ENCODE data around the gene ELOVL2.
"Not testable (repeated sequence)": the region's sequence is repeated elsewhere in the genome, so short reads cannot be mapped to it uniquely, and the experiment has no call there.

ELOVL2 gene

GRCh38 chr6:11043961-11044711 is at the start of gene ELOVL2:
TSS of gene ELOVL2 (minus strand) at chr6:11044305. CDS start at chr6:11044230, 75 bp downstream.
- no peak for DNase-seq (ENCODE audit: low read depth in 2 of 2)

GRCh38 chr6:11093376-11093625 is 49.2 kb upstream of the ELOVL2 start:
- DNase-seq (ENCODE audit: low read depth in 2 of 2), result peak; percentile 10 to 17

DNA sequence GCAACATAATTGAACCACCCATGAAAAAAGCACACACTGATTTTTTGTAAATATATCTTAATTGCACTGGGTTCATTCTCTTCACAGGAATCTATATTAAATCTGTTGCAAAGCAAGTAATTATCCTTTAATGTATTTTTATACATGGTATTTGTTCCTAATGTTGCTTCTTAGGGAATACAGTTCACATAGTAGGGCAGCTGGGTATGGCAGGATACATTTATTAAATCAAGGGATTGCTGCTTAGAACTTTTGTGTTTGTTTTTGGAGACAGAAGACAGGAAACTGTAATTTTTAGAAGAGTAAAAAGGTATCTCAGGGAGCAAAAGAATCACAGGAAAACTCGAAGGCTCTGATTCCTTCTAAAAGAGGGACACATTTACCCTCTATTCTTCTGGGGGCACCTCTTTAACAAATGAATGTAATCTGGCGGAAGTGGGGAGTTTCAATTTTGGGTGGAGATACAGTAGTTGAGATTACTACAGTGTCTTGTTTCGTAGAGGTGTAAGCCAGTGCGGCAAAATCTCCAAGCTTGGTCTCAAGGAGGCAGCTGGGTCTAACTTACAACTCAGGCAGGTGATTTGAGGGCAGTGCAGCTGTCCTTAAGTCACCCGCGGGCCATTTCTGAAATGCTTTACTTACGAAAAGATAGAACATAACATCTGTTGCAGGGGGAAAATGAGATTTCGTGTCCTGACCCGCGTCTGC is 48.7 kb upstream of the ELOVL2 start:
- no peak for DNase-seq (ENCODE audit: low read depth in 2 of 2)

DNA sequence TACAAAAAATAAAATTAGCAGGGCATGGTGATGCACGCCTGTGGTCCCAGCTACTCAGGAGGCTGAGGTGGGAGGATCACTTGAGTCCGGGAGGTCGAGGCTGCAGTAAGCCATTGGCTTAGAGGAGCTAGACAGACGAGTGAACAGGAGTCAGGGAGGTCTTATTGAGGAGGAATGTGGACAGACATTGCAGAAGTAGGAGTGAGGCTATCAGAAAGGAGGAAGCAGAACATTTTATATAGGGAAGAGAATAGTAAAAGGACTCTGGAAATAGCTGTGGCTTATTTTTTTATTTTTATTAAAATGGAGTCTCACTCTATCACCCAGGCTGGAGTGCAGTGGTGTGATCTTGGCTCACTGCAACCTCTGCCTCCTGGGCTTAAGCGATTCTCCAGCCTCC is 47.0 kb upstream of the ELOVL2 start:
- DNase-seq (ENCODE audit: low read depth in 2 of 2), result not testable (repeated sequence)

GRCh38 chr6:11089695-11090094 is 45.6 kb upstream of the ELOVL2 start:
- DNase-seq (ENCODE audit: low read depth in 2 of 2), result no peak

GRCh38 chr6:11087141-11087812 is 43.2 kb upstream of the ELOVL2 start:
- DNase-seq (ENCODE audit: low read depth in 2 of 2), result not testable (repeated sequence)

DNA sequence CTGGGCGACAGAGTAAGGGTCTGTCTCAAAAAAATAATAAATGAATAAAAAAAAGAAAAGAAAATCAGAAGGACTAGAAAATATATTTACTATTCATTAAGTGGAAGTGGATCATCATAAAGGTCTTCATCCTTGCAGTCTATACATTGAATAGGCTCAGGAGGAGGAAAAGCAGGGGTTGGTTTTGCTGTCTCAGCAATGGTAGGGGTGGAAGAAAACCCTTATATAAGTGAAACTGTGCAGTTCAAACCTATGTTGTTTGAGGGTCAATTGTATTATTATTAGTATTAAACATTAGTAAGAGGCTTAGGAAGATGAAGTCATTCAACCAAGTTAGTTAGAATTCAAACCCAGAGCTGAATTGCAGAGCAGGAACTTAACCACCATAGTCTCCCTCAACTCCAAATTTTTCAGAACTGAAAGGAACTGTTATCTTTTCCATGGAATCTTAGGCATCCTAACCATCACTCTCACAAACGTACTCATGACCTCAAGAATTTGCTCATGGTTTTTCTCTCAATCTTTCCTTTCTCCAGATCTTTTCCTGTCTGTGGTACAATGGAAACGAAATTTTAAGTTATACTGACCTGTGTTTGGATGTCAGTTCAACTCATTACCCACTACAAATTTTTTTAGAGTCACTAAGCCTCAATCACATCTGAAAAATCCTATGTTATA is 41.8 kb upstream of the ELOVL2 start:
- DNase-seq (ENCODE audit: low read depth in 2 of 2), result no peak

- DNase-seq (ENCODE audit: low read depth in 2 of 2), result no peak
Measured at GRCh38 chr6:11083956-11084355, 39.9 kb upstream of the ELOVL2 start.

- DNase-seq (ENCODE audit: low read depth in 2 of 2), result no peak
Measured at GRCh38 chr6:11083491-11083890, 39.4 kb upstream of the ELOVL2 start.

DNA sequence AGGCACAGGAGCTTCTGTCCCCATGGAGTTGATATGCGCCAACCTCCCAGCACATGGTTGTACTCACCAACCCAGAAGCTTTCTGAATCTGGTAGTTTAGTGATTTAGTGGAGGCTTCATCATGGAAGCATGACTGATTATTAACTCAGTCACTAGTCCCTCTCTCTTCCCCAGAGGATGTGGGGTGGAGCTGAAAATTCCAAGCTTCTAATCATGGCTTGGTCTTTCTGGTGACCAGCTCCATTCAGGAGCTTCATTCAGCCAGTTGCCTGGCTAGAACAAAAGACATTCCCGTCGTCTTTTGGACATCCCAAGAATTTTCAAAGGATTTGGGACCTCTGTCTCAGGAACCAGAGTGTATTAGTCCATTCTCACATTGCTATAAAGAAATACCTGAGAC is 36.2 kb upstream of the ELOVL2 start:
- no peak for DNase-seq (ENCODE audit: low read depth in 2 of 2)

DNA sequence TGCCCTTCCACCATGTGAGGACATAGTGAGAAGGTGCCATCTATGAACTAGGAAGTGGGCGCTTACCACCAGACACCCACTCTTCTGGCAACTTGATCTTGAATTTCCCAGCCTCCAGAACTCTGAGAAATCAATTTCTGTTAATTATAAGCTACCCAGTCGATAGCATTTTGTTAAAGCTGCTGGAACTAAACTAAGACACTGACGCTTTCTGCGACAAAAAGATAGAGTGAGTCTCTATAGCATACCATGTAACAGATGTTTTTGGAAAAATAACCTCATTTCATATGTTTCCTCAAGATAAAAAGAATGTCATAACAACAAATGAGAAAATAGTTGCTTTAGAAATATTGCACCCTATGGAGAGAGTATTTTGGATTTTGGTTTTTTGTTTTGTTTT is 34.2 kb upstream of the ELOVL2 start:
- DNase-seq (ENCODE audit: low read depth in 2 of 2), result no peak

DNA sequence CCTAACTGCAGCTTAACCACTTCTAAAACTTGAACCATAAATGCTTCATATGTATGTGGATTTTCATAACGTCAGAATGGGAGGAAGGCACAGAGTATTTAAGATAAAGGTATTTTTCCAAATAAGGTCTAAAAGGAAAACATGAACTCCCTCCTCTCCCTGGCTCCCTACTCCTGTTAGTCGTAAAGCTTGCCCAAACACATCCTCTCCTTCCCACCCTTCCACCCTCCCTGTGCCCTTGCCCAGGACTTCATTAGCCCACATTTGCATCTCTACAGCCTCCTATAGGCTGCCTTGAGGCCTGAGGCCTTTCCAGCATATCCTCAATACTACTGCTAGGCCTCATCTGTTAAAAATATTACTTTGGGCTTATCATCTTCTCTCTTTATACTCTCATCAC is 32.4 kb upstream of the ELOVL2 start:
- DNase-seq (ENCODE audit: low read depth in 2 of 2), result no peak

- no peak for DNase-seq (ENCODE audit: low read depth in 2 of 2)
Measured at GRCh38 chr6:11072101-11072500, 28.0 kb upstream of the ELOVL2 start.

- DNase-seq (ENCODE audit: low read depth in 2 of 2), result no peak
Measured at GRCh38 chr6:11069760-11070159, 25.7 kb upstream of the ELOVL2 start.

GRCh38 chr6:11067348-11067747 is 23.2 kb upstream of the ELOVL2 start:
- no peak for DNase-seq (ENCODE audit: low read depth in 2 of 2)

GRCh38 chr6:11066505-11067347 is 22.6 kb upstream of the ELOVL2 start:
- no peak for DNase-seq (ENCODE audit: low read depth in 2 of 2)

DNA sequence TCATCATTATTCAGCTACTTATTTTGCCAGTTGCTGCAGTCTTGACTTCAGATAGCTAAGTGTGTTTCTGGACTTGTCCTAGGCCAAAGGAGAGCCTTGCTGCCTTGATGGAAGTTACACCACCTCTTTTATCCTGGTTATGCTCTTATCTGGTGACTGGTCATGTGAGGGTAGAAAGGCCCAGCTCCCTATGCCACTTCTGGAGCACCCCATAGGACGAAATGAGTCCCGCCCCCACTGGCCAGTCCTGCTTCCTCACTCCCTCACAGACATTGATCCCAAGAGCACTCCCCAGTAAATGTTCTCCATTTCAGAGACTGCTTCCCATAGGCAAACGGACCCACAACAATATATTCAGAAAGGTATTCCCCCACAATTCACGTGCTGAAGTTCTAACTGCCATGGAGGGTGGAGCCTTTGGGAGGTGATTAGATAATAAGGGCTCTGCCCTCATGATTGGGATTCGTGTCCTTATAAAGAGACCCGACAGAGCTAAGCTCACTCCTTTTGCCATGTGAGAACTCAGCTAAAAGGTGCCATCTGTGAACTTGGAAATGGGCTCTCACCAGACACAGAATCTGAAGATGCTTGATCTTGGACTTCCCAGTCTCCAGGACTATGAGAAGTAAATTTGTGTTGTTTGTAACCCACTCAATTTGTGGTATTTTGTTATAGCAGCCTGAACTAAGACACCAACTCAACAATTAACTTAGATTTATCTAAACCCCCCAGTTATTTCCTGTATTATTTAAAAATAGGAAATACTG is 21.5 kb upstream of the ELOVL2 start:
- no peak for DNase-seq (ENCODE audit: low read depth in 2 of 2)

DNA sequence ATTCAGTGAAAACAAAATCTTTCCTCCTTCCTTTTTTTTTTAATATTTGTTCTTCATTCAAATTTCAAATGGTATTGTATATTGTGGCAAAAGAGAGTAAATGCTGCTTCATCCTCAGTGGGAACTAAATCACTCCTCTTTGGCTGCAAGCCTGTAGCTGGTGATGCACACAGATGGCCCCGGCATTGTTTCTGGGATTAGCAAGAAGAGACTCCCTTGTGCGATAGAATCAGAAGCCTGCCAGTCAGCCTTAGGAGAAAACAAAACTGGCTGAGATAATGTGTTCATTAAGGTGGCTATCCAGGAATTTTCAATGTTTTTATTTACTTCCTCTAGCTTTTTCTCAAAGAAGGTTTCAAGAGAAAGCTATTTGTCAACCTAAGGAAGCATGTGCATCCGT is 20.7 kb upstream of the ELOVL2 start:
- no peak for DNase-seq (ENCODE audit: low read depth in 2 of 2)

DNA sequence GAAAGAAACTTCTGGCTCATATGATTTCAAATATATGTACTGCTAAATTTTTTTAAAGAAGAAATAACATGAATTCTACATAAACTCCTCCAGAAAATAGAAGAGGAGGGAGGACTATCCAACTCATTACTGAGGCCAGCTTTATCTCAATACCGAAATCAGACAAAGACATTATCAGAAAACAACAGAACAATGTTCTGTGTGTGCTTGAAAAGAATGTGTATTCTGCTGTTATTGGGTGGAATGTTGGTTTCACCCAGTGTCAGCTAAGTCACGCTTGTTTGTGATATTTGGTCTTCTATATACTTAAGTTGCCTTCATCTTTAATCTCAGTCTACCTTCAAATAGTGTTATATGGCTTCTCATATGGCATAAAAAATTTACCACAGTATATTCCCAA is 18.6 kb upstream of the ELOVL2 start:
- no peak for DNase-seq (ENCODE audit: low read depth in 2 of 2)

DNA sequence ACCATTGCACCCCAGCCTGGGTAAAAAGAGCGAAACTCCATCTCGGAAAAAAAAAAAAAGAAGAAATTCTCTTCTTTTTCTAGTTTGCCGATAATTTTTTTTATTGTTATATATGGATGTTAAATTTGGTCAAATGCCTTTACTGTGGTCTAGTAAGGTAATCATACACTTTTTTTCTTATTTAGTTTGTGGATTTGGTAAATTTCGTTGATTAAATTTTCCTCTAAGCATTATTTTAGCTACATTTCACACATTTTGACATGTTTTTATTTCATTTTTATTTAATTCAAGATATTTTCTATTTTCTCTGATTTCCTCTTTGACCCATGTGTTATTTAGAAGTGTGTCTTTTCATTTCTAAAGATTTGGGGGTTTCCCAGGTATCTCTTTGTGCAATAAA is 18.0 kb upstream of the ELOVL2 start:
- no peak for DNase-seq (ENCODE audit: low read depth in 2 of 2)

DNA sequence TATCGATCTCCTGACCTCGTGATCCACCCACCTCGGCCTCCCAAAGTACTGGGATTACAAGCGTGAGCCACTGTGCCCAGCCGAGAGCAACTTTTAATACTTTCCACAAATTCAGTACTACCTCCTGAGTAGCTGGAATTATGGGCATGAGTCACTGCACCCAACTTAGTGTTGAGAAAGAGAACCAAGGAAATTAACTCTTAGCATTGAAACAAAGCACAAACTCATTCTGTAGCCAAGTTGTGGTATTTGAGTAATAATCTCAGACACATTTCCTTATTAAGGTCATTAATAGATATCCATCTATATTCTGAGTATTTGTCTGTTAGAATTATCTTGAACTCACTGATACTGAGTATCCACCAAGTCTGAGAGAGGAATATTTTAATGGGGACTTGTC is 14.3 kb upstream of the ELOVL2 start:
- no peak for DNase-seq (ENCODE audit: low read depth in 2 of 2)

Data from activated CD4-positive, alpha-beta T cell treated with anti-CD3 and anti-CD28 coated beads for 24 hours (primary cell).